Activated CD8-positive, alpha-beta memory T cell treated with anti-CD3 and anti-CD28 coated beads, Interleukin-2, amount 10 ng/mL, durations not matched to agents 7 days and 5 days (primary cell): Measurements from ENCODE around the gene KIF6. TPM values are rescaled to one million over a fixed set of nuclear protein-coding genes. Genes with fewer than 3 reads are reported as not detected.

ENCODE experiments used
- ATAC-seq: fragments of 150-1000 bp; cut with Tn5 transposase; one replicate; pipeline ENCODE4 v1.10.0; 2021; ENCODE audit warnings: moderate library complexity
- CTCF ChIA-PET: fragments of 350-600 bp; sonication (Branson Sonifier 250); formaldehyde crosslinking; loops from one replicate; lab custom pipeline; 2021; ENCODE audit warnings: antibody characterized with exemption; lab: Charles Lee
- DNase-seq: peaks from one replicate; pipeline ENCODE4 v3.0.0-alpha.2; 2020
- H3K27ac Mint-ChIP-seq: one replicate; pipeline ENCODE4 v1.8.0; 2021; ENCODE audit warnings: mild to moderate bottlenecking, mixed read lengths
- H3K27me3 Mint-ChIP-seq: one replicate; pipeline ENCODE4 v1.8.0; 2021; ENCODE audit warnings: mixed read lengths
- H3K36me3 Mint-ChIP-seq: one replicate; pipeline ENCODE4 v1.8.0; 2021; ENCODE audit warnings: mild to moderate bottlenecking, mixed read lengths
- H3K4me1 Mint-ChIP-seq: one replicate; pipeline ENCODE4 v1.8.0; 2021; ENCODE audit warnings: mixed read lengths
- H3K4me3 Mint-ChIP-seq: one replicate; pipeline ENCODE4 v1.8.0; 2021; ENCODE audit warnings: mild to moderate bottlenecking, moderate library complexity, mixed read lengths
- H3K9me3 Mint-ChIP-seq: one replicate; pipeline ENCODE4 v1.8.0; 2022; ENCODE audit warnings: low read depth, mixed read lengths
- total RNA-seq, 2 experiments: library from RNA; stranded (reverse); gene quantifications; one replicate each; pipeline ENCODE4 v1.2.3, GENCODE V29; 2021

KIF6 gene
- total RNA-seq, 2 experiments from 2014 or later: not detected

DNA sequence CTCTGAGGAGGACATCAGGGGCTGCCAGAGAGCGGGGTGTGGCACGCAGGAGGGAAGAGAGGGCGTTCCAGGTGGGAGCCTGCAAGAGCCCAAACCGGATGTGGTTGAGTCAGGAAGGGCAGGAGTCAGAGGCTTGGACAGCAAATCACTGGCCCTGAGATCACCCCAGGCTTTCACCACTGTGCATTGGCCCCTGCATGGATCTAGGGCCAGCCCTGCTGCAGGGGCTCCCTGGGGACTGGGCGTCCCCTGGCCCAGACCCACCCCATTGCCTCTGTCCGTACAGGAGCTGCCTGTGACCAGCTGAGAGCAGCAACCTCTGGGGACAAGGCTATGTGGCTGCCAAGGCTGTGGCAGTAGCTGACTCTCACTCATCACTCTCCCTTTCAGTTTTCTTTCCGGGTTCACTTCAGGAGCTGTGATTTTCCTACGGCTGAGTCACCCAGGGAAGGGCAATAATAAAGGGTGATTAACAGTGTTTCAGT lies 444.9 kb downstream of the KIF6 start:
- ATAC-seq (no peak), DNase-seq (no peak)
- CTCF ChIA-PET: interaction anchor here (1.8 kb wide), 1 partner anchor 22 kb away, joined by 5 read pairs; no protein-coding TSS in a partner anchor
- H3K27ac Mint-ChIP-seq: no peak overlapping the region
- H3K4me3 Mint-ChIP-seq: no peak overlapping the region
- peaks cover 9% of the 10 kb centered on the region for H3K27me3 Mint-ChIP-seq
- H3K36me3 Mint-ChIP-seq: no peaks in the 10 kb centered on the region
- no peaks in the 10 kb centered on the region for H3K9me3 Mint-ChIP-seq
- H3K4me1 Mint-ChIP-seq: peaks cover 2% of the 10 kb centered on the region

Other genes with a start within 250 kb of the KIF6 start
- gene DAAM2, start 67.0 kb upstream of the KIF6 start, total RNA-seq: not detected
- gene MOCS1, start 209.1 kb upstream of the KIF6 start, total RNA-seq: under 1 TPM in 1 of 2 experiments, not detected in 1; 0.30 TPM